ENCODE data around the gene DENND4A.

Gene DENND4A
- 175 to 181 reads per million in 2 experiments for total RNA-seq

GRCh38 chr15:65792138-65792987 is at the start of gene DENND4A:
DENND4A (minus strand) TSS chr15:65792293; CDS start chr15:65756450, 35,843 bp downstream.
- peak; percentile 98 for DNase-seq (ENCODE audit: low read depth)

- DNase-seq (ENCODE audit: low read depth): no peak
Observed at GRCh38 chr15:65841121-65841930, 49.2 kb upstream of the DENND4A start.

- DNase-seq (ENCODE audit: low read depth): no peak
Observed at GRCh38 chr15:65839985-65840384, 47.9 kb upstream of the DENND4A start.

- no peak for DNase-seq (ENCODE audit: low read depth)
Observed at GRCh38 chr15:65839354-65839901, 47.3 kb upstream of the DENND4A start.

- DNase-seq (ENCODE audit: low read depth): no peak
Observed at GRCh38 chr15:65837301-65838294, 45.5 kb upstream of the DENND4A start.

- DNase-seq (ENCODE audit: low read depth): no peak
Observed at GRCh38 chr15:65836665-65837064, 44.6 kb upstream of the DENND4A start.

- DNase-seq (ENCODE audit: low read depth): no peak
Observed at GRCh38 chr15:65835447-65835846, 43.4 kb upstream of the DENND4A start.

- no peak for DNase-seq (ENCODE audit: low read depth)
Observed at GRCh38 chr15:65834603-65835282, 42.6 kb upstream of the DENND4A start.

GRCh38 chr15:65833501-65834205 is 41.6 kb upstream of the DENND4A start:
- DNase-seq (ENCODE audit: low read depth): no peak

- DNase-seq (ENCODE audit: low read depth): peak; percentile 27
Observed at GRCh38 chr15:65832549-65833364, 40.7 kb upstream of the DENND4A start.

- no peak for DNase-seq (ENCODE audit: low read depth)
Observed at GRCh38 chr15:65829130-65829764, 37.2 kb upstream of the DENND4A start.

GRCh38 chr15:65828585-65828984 is 36.5 kb upstream of the DENND4A start:
- DNase-seq (ENCODE audit: low read depth): peak; percentile 20

GRCh38 chr15:65827065-65827464 is 35.0 kb upstream of the DENND4A start:
- DNase-seq (ENCODE audit: low read depth): no peak

GRCh38 chr15:65824941-65825544 is 33.0 kb upstream of the DENND4A start:
- DNase-seq (ENCODE audit: low read depth): no peak

- DNase-seq (ENCODE audit: low read depth): no peak
Observed at GRCh38 chr15:65824031-65824743, 32.1 kb upstream of the DENND4A start.

GRCh38 chr15:65822316-65822715 is 30.2 kb upstream of the DENND4A start:
- no peak for DNase-seq (ENCODE audit: low read depth)

GRCh38 chr15:65821070-65821469 is 29.0 kb upstream of the DENND4A start:
- DNase-seq (ENCODE audit: low read depth): no peak

- DNase-seq (ENCODE audit: low read depth): no peak
Observed at GRCh38 chr15:65819563-65819960, 27.5 kb upstream of the DENND4A start.
